Measurements from ENCODE around the gene ADPRH.

The ADPRH gene

DNA sequence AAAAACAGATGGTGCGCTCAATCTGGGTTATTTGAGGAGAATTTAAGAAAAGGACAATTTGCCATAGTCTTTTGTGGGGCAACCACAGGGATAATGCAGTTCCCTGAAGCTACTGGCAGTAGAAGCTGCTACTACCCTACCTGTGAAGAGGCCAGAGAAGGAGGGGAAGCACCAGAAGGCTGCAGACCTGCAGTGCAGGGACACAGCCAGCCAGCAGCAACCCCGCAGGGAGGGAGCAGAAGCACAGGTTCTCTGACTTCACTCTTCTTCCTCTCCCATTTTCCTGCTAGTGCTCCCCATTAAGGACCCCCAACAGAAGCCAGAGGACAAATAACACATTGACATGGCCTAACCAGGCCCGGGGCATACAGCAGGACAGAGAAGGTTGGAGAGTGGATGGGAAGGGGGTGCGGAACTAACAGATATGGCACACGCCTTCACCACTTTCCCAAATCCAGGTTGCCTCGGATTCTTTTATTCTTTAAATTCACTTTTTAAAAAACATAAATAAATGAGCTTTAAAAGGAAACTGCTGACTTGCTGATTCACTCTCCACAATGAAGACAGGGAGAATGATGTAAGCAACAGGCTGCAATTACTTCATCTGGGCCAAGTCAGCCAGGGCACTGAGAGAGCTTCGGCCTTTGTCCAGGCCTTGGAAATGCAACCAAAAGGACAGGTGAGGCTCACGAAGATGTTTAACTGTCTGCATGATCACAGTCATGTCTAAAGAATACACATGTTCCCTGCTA, 51.0 kb downstream of the ADPRH start:
- DNase-seq (ENCODE audit: low read depth in 3 of 3) = no peak

DNA sequence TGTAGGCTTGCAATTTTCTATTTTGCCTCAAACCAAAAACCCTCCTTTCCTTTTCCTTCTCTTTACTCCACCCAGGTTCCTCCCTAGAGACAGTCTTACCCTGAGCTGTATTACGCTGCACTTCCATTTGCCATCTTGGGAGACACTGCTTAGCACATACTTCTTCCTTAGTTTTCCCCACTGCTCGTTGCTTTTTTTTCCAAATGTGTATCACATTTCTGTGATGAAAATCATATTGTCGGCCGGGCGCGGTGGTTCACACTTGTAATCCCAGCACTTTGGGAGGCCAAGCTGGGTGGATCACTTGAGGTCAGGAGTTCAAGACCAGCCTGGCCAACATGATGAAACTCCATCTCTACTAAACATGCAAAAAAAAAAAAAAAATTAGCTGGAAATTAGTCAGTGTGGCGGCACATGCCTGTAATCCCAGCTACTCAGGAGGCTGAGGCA, 51.6 kb downstream of the ADPRH start:
- DNase-seq (ENCODE audit: low read depth in 3 of 3) = no peak

- DNase-seq (ENCODE audit: low read depth in 3 of 3) = no peak
These were observed 52.2 kb downstream of the ADPRH start for GRCh38 chr3:119631516-119631915.

DNA sequence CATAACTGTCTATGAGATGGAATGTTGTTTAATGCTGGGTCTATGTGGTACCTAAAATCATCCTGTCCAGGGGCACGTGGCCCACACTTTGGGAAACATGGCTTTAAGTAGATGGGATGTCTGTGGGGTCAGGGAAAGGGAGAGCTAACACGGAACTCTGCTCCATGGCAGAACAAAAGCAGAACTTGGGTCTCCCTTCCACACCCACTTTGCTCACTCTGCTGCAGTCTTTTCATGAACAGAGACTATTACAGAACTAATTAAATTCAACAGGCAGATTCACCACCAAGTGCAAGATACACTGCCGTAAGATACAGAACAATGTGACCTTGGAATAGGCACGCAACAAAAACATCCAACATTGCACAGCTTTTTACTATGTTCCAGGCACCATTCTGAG, 52.9 kb downstream of the ADPRH start:
- no peak for DNase-seq (ENCODE audit: low read depth in 3 of 3)

GRCh38 chr3:119632829-119633228, 53.5 kb downstream of the ADPRH start:
- DNase-seq (ENCODE audit: low read depth in 3 of 3) = no peak

- DNase-seq (ENCODE audit: low read depth in 3 of 3) = no peak
These were observed 56.4 kb downstream of the ADPRH start for GRCh38 chr3:119635719-119636118.

GRCh38 chr3:119636249-119636648, 57.0 kb downstream of the ADPRH start:
- no peak for DNase-seq (ENCODE audit: low read depth in 3 of 3)

- DNase-seq (ENCODE audit: low read depth in 3 of 3) = no peak
These were observed 57.8 kb downstream of the ADPRH start for GRCh38 chr3:119636891-119637611.

GRCh38 chr3:119637679-119638477, 58.6 kb downstream of the ADPRH start:
- no peak for DNase-seq (ENCODE audit: low read depth in 3 of 3)

Measured in stimulated activated CD4-positive, alpha-beta T cell treated with anti-CD3 and anti-CD28 coated beads, TNF-alpha, amount 100 ng/mL, for 48 hours (primary cell).